Activated CD8-positive, alpha-beta memory T cell treated with anti-CD3 and anti-CD28 coated beads for 36 hours (primary cell): ENCODE measurements around the gene AFG3L2. TPM values are rescaled to one million over a fixed set of nuclear protein-coding genes. Genes with fewer than 3 reads are reported as not detected.

Experiments
- CTCF ChIA-PET: fragments of 350-600 bp; sonication (Branson Sonifier 250); formaldehyde crosslinking; loops from one replicate; lab custom pipeline; 2021; ENCODE audit warnings: antibody characterized with exemption; lab: Charles Lee
- POLR2A ChIA-PET: fragments of 350-600 bp; sonication (Branson Sonifier 250); formaldehyde crosslinking; loops from one replicate; lab custom pipeline; 2021; ENCODE audit warnings: antibody characterized with exemption; lab: Charles Lee
- total RNA-seq, 2 experiments: library from RNA; stranded (reverse); gene quantifications; one replicate each; pipeline ENCODE4 v1.2.3, GENCODE V29; 2021

Gene AFG3L2
- total RNA-seq, 2 experiments from 2014 or later = 77.1 to 79.0 TPM

GRCh38 chr18:12373116-12373770 lies 3.8 kb downstream of the AFG3L2 start:
- ChIA-PET POLR2A (no interaction called here), CTCF (no interaction called here)

GRCh38 chr18:12372406-12372805 lies 4.6 kb downstream of the AFG3L2 start:
- POLR2A ChIA-PET = no interaction called here

GRCh38 chr18:12371590-12371989 lies 5.4 kb downstream of the AFG3L2 start:
- CTCF ChIA-PET = no interaction called here
- POLR2A ChIA-PET = no interaction called here

More at GRCh38 chr18:12372406-12372805, 4.6 kb downstream of the AFG3L2 start:
- CTCF ChIA-PET = no interaction called here

- ChIA-PET POLR2A (interaction anchor here (0.6 kb wide), 1 partner anchor 49 kb away, joined by 6 read pairs; no protein-coding TSS in a partner anchor), CTCF (no interaction called here)
Measured at GRCh38 chr18:12369211-12369610, 7.8 kb downstream of the AFG3L2 start.

- CTCF ChIA-PET = no interaction called here
- POLR2A ChIA-PET = no interaction called here
Measured at GRCh38 chr18:12366784-12367183, 10.2 kb downstream of the AFG3L2 start.

GRCh38 chr18:12366379-12366778 lies 10.6 kb downstream of the AFG3L2 start:
- ChIA-PET CTCF (no interaction called here), POLR2A (no interaction called here)

- POLR2A ChIA-PET = no interaction called here
- CTCF ChIA-PET = interaction anchor here (0.6 kb wide), 1 partner anchor 21 kb away, joined by 3 read pairs; no protein-coding TSS in a partner anchor
Measured at GRCh38 chr18:12362473-12363174, 14.4 kb downstream of the AFG3L2 start.

GRCh38 chr18:12361770-12362378 lies 15.2 kb downstream of the AFG3L2 start:
- ChIA-PET POLR2A (no interaction called here), CTCF (interaction anchor here (0.6 kb wide), 1 partner anchor 21 kb away, joined by 3 read pairs; no protein-coding TSS in a partner anchor)

- CTCF ChIA-PET = no interaction called here
- POLR2A ChIA-PET = no interaction called here
Measured at GRCh38 chr18:12359515-12359927, 17.5 kb downstream of the AFG3L2 start.

GRCh38 chr18:12352188-12352587 lies 24.8 kb downstream of the AFG3L2 start:
- ChIA-PET CTCF (interaction anchor here (0.5 to 0.6 kb wide), 2 partner anchors 23 to 695 kb away, joined by 3 read pairs; no protein-coding TSS in a partner anchor), POLR2A (no interaction called here)

- POLR2A ChIA-PET = no interaction called here
- CTCF ChIA-PET = interaction anchor here (1.0 kb wide), 1 partner anchor 20 kb away, joined by 4 read pairs; no protein-coding TSS in a partner anchor
Measured at GRCh38 chr18:12347895-12348294, 29.1 kb downstream of the AFG3L2 start.

- ChIA-PET CTCF (no interaction called here), POLR2A (no interaction called here)
Measured at GRCh38 chr18:12346240-12346565, 30.8 kb downstream of the AFG3L2 start.

- CTCF ChIA-PET = no interaction called here
- POLR2A ChIA-PET = no interaction called here
Measured at GRCh38 chr18:12345491-12346239, 31.4 kb downstream of the AFG3L2 start.

GRCh38 chr18:12342661-12343060 lies 34.4 kb downstream of the AFG3L2 start:
- ChIA-PET POLR2A (no interaction called here), CTCF (no interaction called here)

- ChIA-PET CTCF (interaction anchor here (0.6 kb wide), 1 partner anchor 319 kb away, joined by 3 read pairs; no protein-coding TSS in a partner anchor), POLR2A (no interaction called here)
Measured at GRCh38 chr18:12340945-12341660, 35.9 kb downstream of the AFG3L2 start.

- ChIA-PET CTCF (no interaction called here), POLR2A (interaction anchor here (0.7 kb wide), 1 partner anchor 60 kb away, joined by 3 read pairs; no protein-coding TSS in a partner anchor)
Measured at GRCh38 chr18:12338382-12338781, 38.6 kb downstream of the AFG3L2 start.

GRCh38 chr18:12336887-12337286 lies 40.1 kb downstream of the AFG3L2 start:
- CTCF ChIA-PET = interaction anchor here (2.1 kb wide), 1 partner anchor 9 kb away, joined by 6 read pairs; no protein-coding TSS in a partner anchor

GRCh38 chr18:12336171-12336613 lies 40.8 kb downstream of the AFG3L2 start:
- ChIA-PET POLR2A (no interaction called here), CTCF (interaction anchor here (2.1 kb wide), 1 partner anchor 9 kb away, joined by 6 read pairs; no protein-coding TSS in a partner anchor)

More at GRCh38 chr18:12336887-12337286, 40.1 kb downstream of the AFG3L2 start:
- POLR2A ChIA-PET = no interaction called here
